ENCODE data around the gene GOT1.

Gene GOT1

DNA sequence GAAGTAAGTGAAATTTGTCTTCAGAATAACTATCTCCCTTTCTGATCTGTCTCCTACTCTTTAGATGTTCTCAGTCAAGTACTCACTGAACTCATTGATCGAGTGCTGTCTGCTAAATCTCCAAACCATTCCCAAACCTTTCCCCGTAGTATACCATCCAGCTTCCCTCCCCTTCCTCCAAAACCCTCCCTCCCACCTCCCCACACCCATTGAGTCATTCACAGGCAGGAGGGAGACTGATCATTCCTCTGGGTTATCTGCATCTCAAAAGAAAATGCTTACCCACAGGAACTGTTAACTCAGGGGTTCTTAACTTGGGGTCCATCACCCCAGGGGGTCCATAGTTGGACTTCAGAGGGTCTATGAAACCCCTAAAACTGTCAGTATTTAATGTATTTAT is 37.4 kb downstream of the GOT1 start:
- Histone ChIP-seq H3K9me3 (no peaks in the 10 kb centered on the region), H3K27ac (no peak overlapping the region), H3K4me3 (ENCODE audit: low read depth in 1 of 2, low read length in 1 of 2) (no peak overlapping the region), H3K4me1 (ENCODE audit: control insufficient read depth in 1 of 2, insufficient read depth in 1 of 2, low read depth in 1 of 2, low read length in 1 of 2) (no peaks in the 10 kb centered on the region), H3K36me3 (peaks cover 14% of the 10 kb centered on the region), H3K27me3 (peaks cover 7% of the 10 kb centered on the region)
- TF ChIP-seq, protein P1, sequence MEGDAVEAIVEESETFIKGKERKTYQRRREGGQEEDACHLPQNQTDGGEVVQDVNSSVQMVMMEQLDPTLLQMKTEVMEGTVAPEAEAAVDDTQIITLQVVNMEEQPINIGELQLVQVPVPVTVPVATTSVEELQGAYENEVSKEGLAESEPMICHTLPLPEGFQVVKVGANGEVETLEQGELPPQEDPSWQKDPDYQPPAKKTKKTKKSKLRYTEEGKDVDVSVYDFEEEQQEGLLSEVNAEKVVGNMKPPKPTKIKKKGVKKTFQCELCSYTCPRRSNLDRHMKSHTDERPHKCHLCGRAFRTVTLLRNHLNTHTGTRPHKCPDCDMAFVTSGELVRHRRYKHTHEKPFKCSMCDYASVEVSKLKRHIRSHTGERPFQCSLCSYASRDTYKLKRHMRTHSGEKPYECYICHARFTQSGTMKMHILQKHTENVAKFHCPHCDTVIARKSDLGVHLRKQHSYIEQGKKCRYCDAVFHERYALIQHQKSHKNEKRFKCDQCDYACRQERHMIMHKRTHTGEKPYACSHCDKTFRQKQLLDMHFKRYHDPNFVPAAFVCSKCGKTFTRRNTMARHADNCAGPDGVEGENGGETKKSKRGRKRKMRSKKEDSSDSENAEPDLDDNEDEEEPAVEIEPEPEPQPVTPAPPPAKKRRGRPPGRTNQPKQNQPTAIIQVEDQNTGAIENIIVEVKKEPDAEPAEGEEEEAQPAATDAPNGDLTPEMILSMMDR (IDR thresholded peaks at IDR 0.05), result no peak

- no peak overlapping the region for H3K27ac ChIP-seq
- peaks cover 12% of the 10 kb centered on the region for H3K27me3 ChIP-seq
- H3K9me3 ChIP-seq, result no peaks in the 10 kb centered on the region
- H3K36me3 ChIP-seq, result peaks cover 1% of the 10 kb centered on the region
- H3K4me3 ChIP-seq (ENCODE audit: low read depth in 1 of 2, low read length in 1 of 2), result no peak overlapping the region
- no peaks in the 10 kb centered on the region for H3K4me1 ChIP-seq (ENCODE audit: control insufficient read depth in 1 of 2, insufficient read depth in 1 of 2, low read depth in 1 of 2, low read length in 1 of 2)
- TF ChIP-seq, protein P1 (IDR thresholded peaks at IDR 0.05), result no peak
Observed at GRCh38 chr10:99391346-99391745, 39.1 kb downstream of the GOT1 start.

- TF ChIP-seq, protein P1 (IDR thresholded peaks at IDR 0.05), result no peak
- Histone ChIP-seq H3K4me1 (ENCODE audit: control insufficient read depth in 1 of 2, insufficient read depth in 1 of 2, low read depth in 1 of 2, low read length in 1 of 2) (no peaks in the 10 kb centered on the region), H3K4me3 (ENCODE audit: low read depth in 1 of 2, low read length in 1 of 2) (no peak overlapping the region), H3K9me3 (no peaks in the 10 kb centered on the region), H3K27me3 (peaks cover 19% of the 10 kb centered on the region), H3K27ac (no peak overlapping the region), H3K36me3 (no peaks in the 10 kb centered on the region)
Observed at GRCh38 chr10:99389729-99390480, 40.5 kb downstream of the GOT1 start.

DNA sequence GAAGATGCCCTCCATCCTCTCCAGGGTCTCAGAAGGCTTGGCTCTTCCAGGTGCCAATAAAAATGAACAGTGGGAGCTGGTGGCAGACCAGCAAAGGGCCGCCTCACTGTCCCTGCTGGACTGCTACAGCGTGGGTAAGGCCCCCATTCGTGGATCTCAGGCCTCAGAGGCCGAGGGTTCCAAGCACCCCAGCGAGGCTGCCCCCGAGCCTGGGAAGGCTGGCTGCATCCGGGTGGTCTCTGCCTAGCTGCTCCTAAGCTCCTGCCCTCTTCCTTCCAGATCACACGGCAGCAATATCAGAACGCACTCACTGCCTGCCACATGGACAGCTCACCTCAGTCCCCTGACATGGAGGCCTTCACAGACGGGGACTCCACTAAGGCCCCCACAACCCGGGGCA is 42.9 kb downstream of the GOT1 start:
- TF ChIP-seq, protein P1 (IDR thresholded peaks at IDR 0.05), result no peak
- Histone ChIP-seq H3K27ac (no peak overlapping the region), H3K36me3 (no peaks in the 10 kb centered on the region), H3K4me1 (ENCODE audit: control insufficient read depth in 1 of 2, insufficient read depth in 1 of 2, low read depth in 1 of 2, low read length in 1 of 2) (no peaks in the 10 kb centered on the region), H3K4me3 (ENCODE audit: low read depth in 1 of 2, low read length in 1 of 2) (no peak overlapping the region), H3K9me3 (no peaks in the 10 kb centered on the region), H3K27me3 (peaks cover 15% of the 10 kb centered on the region)

- Histone ChIP-seq H3K27ac (no peak overlapping the region), H3K9me3 (no peaks in the 10 kb centered on the region), H3K36me3 (no peaks in the 10 kb centered on the region), H3K4me3 (ENCODE audit: low read depth in 1 of 2, low read length in 1 of 2) (no peak overlapping the region), H3K27me3 (peaks cover 15% of the 10 kb centered on the region), H3K4me1 (ENCODE audit: control insufficient read depth in 1 of 2, insufficient read depth in 1 of 2, low read depth in 1 of 2, low read length in 1 of 2) (no peaks in the 10 kb centered on the region)
- TF ChIP-seq, protein P1 (IDR thresholded peaks at IDR 0.05), result no peak
Observed at GRCh38 chr10:99387071-99387470, 43.4 kb downstream of the GOT1 start.
